Gastroesophageal sphincter (tissue), 4 donors: Measurements from ENCODE around the gene SGMS1. TPM values are rescaled to one million over a fixed set of nuclear protein-coding genes. Genes with fewer than 3 reads are reported as not detected.
"Not testable (repeated sequence)": the region's sequence is repeated elsewhere in the genome, so short reads cannot be mapped to it uniquely, and the experiment has no call there.

Experiments used
- ATAC-seq: fragments of 150-250 bp; one replicate; pipeline ENCODE4 v1.9.1; 2016; ENCODE audit warnings: mild to moderate bottlenecking, moderate library complexity
- H3K27ac ChIP-seq, 4 donors: fragments of 200-600 bp; sonication (generic) in 3 of 4; 1 replicate in 3 of 4; 2 replicates in 1 of 4; pipeline ENCODE4 v1.5.1; 2016 to 2019
- H3K27me3 ChIP-seq: fragments of 200-600 bp; sonication (generic); one replicate; pipeline ENCODE4 v1.5.1; 2019
- H3K36me3 ChIP-seq, 2 donors: fragments of 200-600 bp; sonication (generic); one replicate each; pipeline ENCODE4 v1.5.1; 2019; ENCODE audit warnings: control low read depth in 1 of 2
- H3K4me1 ChIP-seq, 3 donors: fragments of 200-600 bp; sonication (generic); 1 replicate in 2 of 3; 2 replicates in 1 of 3; pipeline ENCODE4 v1.5.1; 2016 to 2019; ENCODE audit warnings: control low read depth in 2 of 3
- H3K4me3 ChIP-seq, 2 donors: fragments of 200-600 bp; sonication (generic); one replicate each; pipeline ENCODE4 v1.5.1; 2019; ENCODE audit warnings: mild to moderate bottlenecking in 1 of 2, moderate library complexity in 1 of 2
- H3K9me3 ChIP-seq, 3 donors: fragments of 200-600 bp; sonication (generic); one replicate each; pipeline ENCODE4 v1.5.1; 2017 to 2019; ENCODE audit warnings: control low read depth in 2 of 3
- CTCF ChIP-seq, 4 experiments: fragments of 200-600 bp in 2 of 4; fragments of 450-650 bp in 2 of 4; sonication (generic) in 1 of 4; IDR thresholded peaks; one replicate each; pipeline ENCODE4 v1.5.1; 2017 to 2019; ENCODE audit warnings: antibody characterized with exemption in 4 of 4, mild to moderate bottlenecking in 2 of 4, moderate library complexity in 2 of 4
- EP300 ChIP-seq: sonication (generic); formaldehyde crosslinking; IDR thresholded peaks from one replicate; pipeline ENCODE4 v1.6.1; 2017; ENCODE audit warnings: antibody characterized with exemption, mild to moderate bottlenecking
- POLR2A ChIP-seq, 2 donors: fragments of 450-650 bp; IDR thresholded peaks; one replicate each; pipeline ENCODE4 v1.6.1; 2017; ENCODE audit warnings: antibody characterized with exemption in 2 of 2, mild to moderate bottlenecking in 2 of 2, moderate library complexity in 1 of 2
- POLR2AphosphoS5 ChIP-seq: sonication (generic); formaldehyde crosslinking; IDR thresholded peaks from one replicate; pipeline ENCODE4 v1.6.1; 2017; ENCODE audit warnings: antibody characterized with exemption
- WGBS, 2 donors: methylation state at CpG; one replicate each; pipeline ENCODE4 v1.1.5; 2018; ENCODE audit warnings: low coverage in 1 of 2; 5-methylcytosine and 5-hydroxymethylcytosine counted together
- total RNA-seq, 4 donors: library from RNA; depleted of rRNA; stranded (reverse); fragments of >200 nt; gene quantifications; one replicate each; pipeline ENCODE4 v1.1.0, GENCODE V29; 2016

SGMS1 gene
- total RNA-seq, 4 donors from 2014 or later: 57.7 to 116 (median 66.1) TPM

- Histone ChIP-seq H3K27ac (peak overlapping the region in 3 of 4 donors; percentile 45 to 60 (median 48)), H3K4me3 (no peak overlapping the region), H3K27me3 (no peaks in the 10 kb centered on the region), H3K36me3 (peaks cover 0 to 3% of the 10 kb centered on the region in 2 donors), H3K4me1 (peaks cover 0 to 12% (median 0%) of the 10 kb centered on the region in 3 donors), H3K9me3 (no peaks in the 10 kb centered on the region)
- WGBS, 2 donors: 85 to 89% methylated on average over 1 of the region's 1 CpG
- no peak for TF ChIP-seq POLR2A (IDR thresholded peaks at IDR 0.05)
- TF ChIP-seq EP300: no peak
- no peak for TF ChIP-seq POLR2AphosphoS5
- no peak for TF ChIP-seq CTCF (IDR thresholded peaks at IDR 0.05)
- no peak for ATAC-seq
Observed at GRCh38 chr10:50432211-50433009, 191.3 kb downstream of the SGMS1 start.

- no peak for TF ChIP-seq POLR2AphosphoS5
- TF ChIP-seq EP300: no peak
- TF ChIP-seq POLR2A (IDR thresholded peaks at IDR 0.05): no peak
- TF ChIP-seq CTCF (IDR thresholded peaks at IDR 0.05): no peak
- Histone ChIP-seq H3K27ac (peak overlapping the region in 3 of 4 donors; percentile 45 to 60 (median 48)), H3K36me3 (peaks cover 0 to 3% of the 10 kb centered on the region in 2 donors), H3K4me3 (no peak overlapping the region), H3K27me3 (no peaks in the 10 kb centered on the region), H3K4me1 (peaks cover 0 to 10% (median 0%) of the 10 kb centered on the region in 3 donors), H3K9me3 (no peaks in the 10 kb centered on the region)
- no peak for ATAC-seq
- whole genome bisulfite sequencing, 2 donors: 55 to 60% methylated on average over 3 of the region's 3 CpGs
Observed at GRCh38 chr10:50431791-50432190, 192.0 kb downstream of the SGMS1 start.

GRCh38 chr10:50431133-50431532 is 192.6 kb downstream of the SGMS1 start:
- Histone ChIP-seq H3K27ac (peak overlapping the region in 3 of 4 donors; percentile 45 to 60 (median 48)), H3K4me1 (peaks cover 0 to 10% (median 0%) of the 10 kb centered on the region in 3 donors), H3K4me3 (no peak overlapping the region), H3K36me3 (peaks cover 0 to 3% of the 10 kb centered on the region in 2 donors), H3K27me3 (no peaks in the 10 kb centered on the region), H3K9me3 (no peaks in the 10 kb centered on the region)
- no peak for TF ChIP-seq POLR2A (IDR thresholded peaks at IDR 0.05)
- TF ChIP-seq EP300: no peak
- no peak for TF ChIP-seq POLR2AphosphoS5
- 45 to 66% methylated on average over 4 of the region's 4 CpGs for WGBS, 2 donors
- ATAC-seq: no peak

GRCh38 chr10:50426485-50426884 is 197.3 kb downstream of the SGMS1 start:
- Histone ChIP-seq H3K36me3 (no peaks in the 10 kb centered on the region), H3K4me1 (peaks cover 0 to 2% (median 0%) of the 10 kb centered on the region in 3 donors), H3K27ac (no peak overlapping the region), H3K4me3 (no peak overlapping the region), H3K27me3 (no peaks in the 10 kb centered on the region), H3K9me3 (no peaks in the 10 kb centered on the region)
- no peak for ATAC-seq
- 100% methylated on average over 1 of the region's 1 CpG for WGBS, 2 donors
- no peak for TF ChIP-seq POLR2AphosphoS5
- no peak for TF ChIP-seq EP300
- no peak for TF ChIP-seq CTCF (IDR thresholded peaks at IDR 0.05)
- TF ChIP-seq POLR2A (IDR thresholded peaks at IDR 0.05): no peak

- H3K4me1 ChIP-seq, ATAC-seq, H3K9me3 ChIP-seq, H3K27ac ChIP-seq, H3K27me3 ChIP-seq, H3K36me3 ChIP-seq, H3K4me3 ChIP-seq: not testable (repeated sequence)
- WGBS, 2 donors: 100% methylated on average over 1 of the region's 1 CpG; no CpG with 5 or more reads in 1 of the 2 donors
Observed at GRCh38 chr10:50425215-50425614, 198.5 kb downstream of the SGMS1 start.

- H3K9me3 ChIP-seq: no peaks in the 10 kb centered on the region
- H3K4me3 ChIP-seq: no peak overlapping the region
- TF ChIP-seq POLR2AphosphoS5: no peak
- TF ChIP-seq CTCF (IDR thresholded peaks at IDR 0.05): no peak
- TF ChIP-seq EP300: no peak
- TF ChIP-seq POLR2A (IDR thresholded peaks at IDR 0.05): no peak
- 90 to 96% methylated on average over 2 to 3 of the region's 3 CpGs for WGBS, 2 donors
- no peak for ATAC-seq
- peaks cover 0 to 9% (median 6%) of the 10 kb centered on the region in 3 donors for H3K4me1 ChIP-seq
- H3K27me3 ChIP-seq: no peaks in the 10 kb centered on the region
- no peak overlapping the region for H3K27ac ChIP-seq
- H3K36me3 ChIP-seq: no peaks in the 10 kb centered on the region
Observed at GRCh38 chr10:50423448-50423847, 200.3 kb downstream of the SGMS1 start.
